PC-9 (cell line): ENCODE measurements around the gene NINJ2. TPM values are rescaled to one million over a fixed set of nuclear protein-coding genes. Genes with fewer than 3 reads are reported as not detected.

Source experiments
- BruUV-seq: library from RNA; stranded (reverse); fragments of 400-500 nt; replicated peaks from 2 replicates; lab custom pipeline; 2021; lab: Mats Ljungman, UMichigan
- CTCF ChIA-PET: fragments of 300-600 bp; sonication (Branson Sonifier 250); formaldehyde crosslinking; loops from one replicate; lab custom pipeline; 2022; ENCODE audit warnings: antibody characterized with exemption; lab: Charles Lee
- POLR2A ChIA-PET: fragments of 300-600 bp; sonication (Branson Sonifier 250); formaldehyde crosslinking; loops from one replicate; lab custom pipeline; 2022; ENCODE audit warnings: antibody characterized with exemption; ENCODE audit not compliant: unreplicated experiment; lab: Charles Lee
- DNase-seq, 2 experiments: peaks; one replicate each; pipeline versions ENCODE4 v3.0.0 to v3.0.0-alpha.2; 2015 to 2022; ENCODE audit warnings: mixed read lengths in 1 of 2
- H2AFZ ChIP-seq: fragments of 200-600 bp; sonication (generic); 2 replicates; pipeline ENCODE4 v1.8.1; 2017; ENCODE audit warnings: antibody characterized with exemption
- H3F3A ChIP-seq: fragments of 200-600 bp; sonication (generic); 2 replicates; pipeline ENCODE4 v1.8.1; 2017; ENCODE audit warnings: antibody characterized with exemption, mild to moderate bottlenecking, low read depth; ENCODE audit not compliant: insufficient read depth
- H3K27ac ChIP-seq: fragments of 200-600 bp; sonication (generic); 2 replicates; pipeline ENCODE4 v1.6.1; 2016; ENCODE audit warnings: mixed run types
- H3K27me3 ChIP-seq: fragments of 200-600 bp; sonication (generic); 2 replicates; pipeline ENCODE4 v1.6.1; 2016; ENCODE audit warnings: low read depth, mixed run types; ENCODE audit not compliant: insufficient read depth
- H3K36me3 ChIP-seq: fragments of 200-600 bp; sonication (generic); 2 replicates; pipeline ENCODE4 v1.6.1; 2016; ENCODE audit warnings: low read depth, mixed run types
- H3K4me1 ChIP-seq: fragments of 200-600 bp; sonication (generic); replicated peaks from 2 replicates; pipeline ENCODE4 v1.6.1; 2016; ENCODE audit warnings: mixed run types; ENCODE audit not compliant: insufficient read depth
- H3K4me2 ChIP-seq: fragments of 200-600 bp; sonication (generic); 2 replicates; pipeline ENCODE4 v1.6.1; 2017; ENCODE audit warnings: mixed run types
- H3K4me3 ChIP-seq: fragments of 200-600 bp; sonication (generic); 2 replicates; pipeline ENCODE4 v1.6.1; 2016; ENCODE audit warnings: mixed run types
- H3K79me2 ChIP-seq: fragments of 200-600 bp; sonication (generic); 2 replicates; pipeline ENCODE4 v1.6.1; 2017; ENCODE audit warnings: low read depth, mixed run types
- H3K9me2 ChIP-seq: fragments of 200-600 bp; sonication (generic); 2 replicates; pipeline ENCODE4 v1.8.1; 2017; ENCODE audit warnings: mild to moderate bottlenecking; ENCODE audit not compliant: insufficient read depth
- H3K9me3 ChIP-seq: fragments of 200-600 bp; sonication (generic); 2 replicates; pipeline ENCODE4 v1.8.1; 2016; ENCODE audit warnings: low read depth; ENCODE audit not compliant: insufficient read depth
- H4K20me1 ChIP-seq: fragments of 200-600 bp; sonication (generic); 2 replicates; pipeline ENCODE4 v1.8.1; 2017; ENCODE audit not compliant: insufficient read depth
- CTCF ChIP-seq: fragments of 200-600 bp; sonication (generic); conservative IDR thresholded peaks from 2 replicates; pipeline ENCODE4 v1.6.1; 2017; ENCODE audit warnings: mixed run types, antibody characterized with exemption, mild to moderate bottlenecking, moderate library complexity
- EZH2 ChIP-seq: fragments of 200-600 bp; sonication (generic); IDR thresholded peaks from 2 replicates; pipeline ENCODE4 v1.8.0; 2017; ENCODE audit warnings: antibody characterized with exemption, low read depth
- intact Hi-C: fragments of 100-400 bp; cut with micrococcal nuclease; formaldehyde crosslinking; loops from one replicate; pipeline ENCODE4 v1.10.0; 2022; ENCODE audit not compliant: unreplicated experiment
- total RNA-seq: library from RNA; stranded (reverse); gene quantifications from 2 replicates; pipeline ENCODE4 v1.2.3, GENCODE V29; 2021

NINJ2 gene
- total RNA-seq, 1 experiment from 2014 or later, result 19.3 TPM

- no peak for DNase-seq
- Histone ChIP-seq H3K27me3 (no peaks in the 10 kb centered on the region), H3K36me3 (no peaks in the 10 kb centered on the region), H4K20me1 (no peaks in the 10 kb centered on the region), H3K79me2 (no peaks in the 10 kb centered on the region), H3K4me2 (no peak overlapping the region), H3K27ac (no peak overlapping the region), H3K4me3 (no peak overlapping the region), H3K9me2 (no peaks in the 10 kb centered on the region), H3F3A (peaks cover 5% of the 10 kb centered on the region), H3K4me1 (peaks cover 15% of the 10 kb centered on the region), H2AFZ (no peak overlapping the region), H3K9me3 (peaks cover 4% of the 10 kb centered on the region; the same call in 1 of the 2 replicates)
- intact Hi-C loops, result no loop called here
- POLR2A ChIA-PET, result no interaction called here
- no TSS peak for BruUV-seq
- no peak for TF ChIP-seq CTCF
- TF ChIP-seq EZH2, result no peak
- CTCF ChIA-PET, result no interaction called here
Observed at GRCh38 chr12:533718-534117, 129.5 kb downstream of the NINJ2 start.

GRCh38 chr12:532908-533565 lies 130.2 kb downstream of the NINJ2 start:
- no peak overlapping the region for H2AFZ ChIP-seq

GRCh38 chr12:531951-532585 lies 131.2 kb downstream of the NINJ2 start:
- Histone ChIP-seq H3K27me3 (no peaks in the 10 kb centered on the region), H3K79me2 (no peaks in the 10 kb centered on the region), H3K4me3 (no peak overlapping the region), H3K9me2 (no peaks in the 10 kb centered on the region), H3K9me3 (peaks cover 4% of the 10 kb centered on the region; the same call in 1 of the 2 replicates), H2AFZ (no peak overlapping the region), H3K36me3 (no peaks in the 10 kb centered on the region), H3K27ac (no peak overlapping the region), H3K4me1 (no peaks in the 10 kb centered on the region), H4K20me1 (no peaks in the 10 kb centered on the region), H3K4me2 (no peak overlapping the region), H3F3A (no peaks in the 10 kb centered on the region)
- no peak for TF ChIP-seq EZH2
- no peak for TF ChIP-seq CTCF
- ChIA-PET POLR2A (interaction anchor here (0.6 kb wide), 1 partner anchor 68 kb away, joined by 4 read pairs; no protein-coding TSS in a partner anchor), CTCF (no interaction called here)
- intact Hi-C loops, result no loop called here
- no peak for DNase-seq
- BruUV-seq, result no TSS peak

More at GRCh38 chr12:532908-533565, 130.2 kb downstream of the NINJ2 start:
- no peak for DNase-seq
- Histone ChIP-seq H4K20me1 (no peaks in the 10 kb centered on the region), H3K36me3 (no peaks in the 10 kb centered on the region), H3K27me3 (no peaks in the 10 kb centered on the region), H3K27ac (no peak overlapping the region), H3K9me2 (no peaks in the 10 kb centered on the region), H3K4me2 (no peak overlapping the region), H3K4me3 (no peak overlapping the region), H3K4me1 (peaks cover 8% of the 10 kb centered on the region), H3K9me3 (peaks cover 4% of the 10 kb centered on the region; the same call in 1 of the 2 replicates), H3F3A (peaks cover under 1% of the 10 kb centered on the region; the same call in 1 of the 2 replicates), H3K79me2 (no peaks in the 10 kb centered on the region)
- no TSS peak for BruUV-seq
- intact Hi-C loops, result no loop called here
- ChIA-PET POLR2A (no interaction called here), CTCF (no interaction called here)
- TF ChIP-seq EZH2 (no peak), CTCF (no peak)
